Measurements from ENCODE around the gene SEMA5A.

DNA sequence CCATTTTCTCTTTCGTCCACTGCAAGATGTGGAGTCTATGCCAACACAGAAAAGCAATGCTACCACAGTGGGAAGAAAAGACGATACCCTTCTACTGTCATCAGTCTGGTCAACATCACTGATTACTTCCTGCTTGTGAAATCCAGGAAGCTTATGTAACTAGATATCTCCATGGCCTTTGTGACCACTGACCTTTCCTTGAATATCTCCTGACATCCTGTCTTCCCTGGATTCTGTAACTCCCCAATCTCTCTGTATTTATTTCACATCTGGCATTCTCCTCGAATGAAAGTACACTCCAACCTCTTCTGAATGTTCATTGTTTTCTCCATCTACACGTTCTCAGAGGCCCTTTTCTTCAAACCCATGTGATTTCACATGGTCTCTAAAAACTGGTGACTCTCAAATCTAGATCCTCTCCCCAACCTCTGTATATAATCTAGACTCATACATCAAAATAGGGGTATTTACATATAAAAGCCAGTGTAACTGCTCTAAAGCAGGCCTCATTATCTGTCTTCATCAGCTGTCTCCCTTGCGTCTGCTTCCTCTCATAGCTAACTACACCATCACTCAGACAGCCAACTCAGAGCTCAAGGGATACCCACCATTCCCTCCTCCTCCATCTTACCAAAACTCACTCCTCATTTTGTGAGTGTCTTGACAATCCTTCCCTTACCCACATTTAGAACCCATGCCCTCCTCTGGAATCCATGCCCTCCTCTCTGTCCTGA, 156.8 kb downstream of the SEMA5A start:
- TF ChIP-seq CTCF (IDR thresholded peaks at IDR 0.05): no peak
- no peak for TF ChIP-seq POLR2A (IDR thresholded peaks at IDR 0.05)
